Activated T-helper 1 cell treated with anti-CD3 and anti-CD28 coated beads, Interleukin-12 subunit alpha, Interleukin-12 subunit beta, Interleukin-2, Interleukin-4 antibody, amounts not matched to agents 30 ng/mL and 10 ng/mL and 1 ng/mL, durations not matched to agents 14 hours and 24 hours and 36 hours (primary cell): ENCODE results near the gene COL16A1. TPM values are rescaled to one million over a fixed set of nuclear protein-coding genes. Genes with fewer than 3 reads are reported as not detected.

Source experiments
- DNase-seq: peaks from one replicate; pipeline ENCODE4 v3.0.0; 2021; ENCODE audit warnings: low spot score
- H3K27ac Mint-ChIP-seq: one replicate; pipeline ENCODE4 v1.8.0; 2021; ENCODE audit warnings: mild to moderate bottlenecking, mixed read lengths
- H3K27me3 Mint-ChIP-seq: one replicate; pipeline ENCODE4 v1.8.0; 2022; ENCODE audit warnings: mild to moderate bottlenecking, moderate library complexity, mixed read lengths; ENCODE audit not compliant: insufficient read depth
- H3K36me3 Mint-ChIP-seq: one replicate; pipeline ENCODE4 v1.8.0; 2021; ENCODE audit warnings: low read depth, mixed read lengths
- H3K4me1 Mint-ChIP-seq: one replicate; pipeline ENCODE4 v1.8.0; 2021; ENCODE audit warnings: low read depth, mixed read lengths
- H3K4me3 Mint-ChIP-seq: one replicate; pipeline ENCODE4 v1.8.0; 2021; ENCODE audit warnings: mild to moderate bottlenecking, moderate library complexity, mixed read lengths
- H3K9me3 Mint-ChIP-seq: one replicate; pipeline ENCODE4 v1.8.0; 2021; ENCODE audit warnings: mixed read lengths
- intact Hi-C: fragments of 100-400 bp; cut with micrococcal nuclease; formaldehyde crosslinking; loops from one replicate; pipeline ENCODE4 v1.15.1; 2024
- total RNA-seq: library from RNA; stranded (reverse); gene quantifications from 2 replicates; pipeline ENCODE4 v1.2.3, GENCODE V29; 2022

Gene COL16A1
- total RNA-seq, 1 donor from 2014 or later = not detected

- Mint-ChIP-seq H3K9me3 (no peaks in the 10 kb centered on the region), H3K27me3 (peaks cover 5% of the 10 kb centered on the region), H3K36me3 (no peaks in the 10 kb centered on the region), H3K4me3 (no peak overlapping the region), H3K27ac (no peak overlapping the region), H3K4me1 (no peaks in the 10 kb centered on the region)
- DNase-seq = no peak
- intact Hi-C loops = no loop called here
Observed at GRCh38 chr1:31727195-31727594, 23.4 kb upstream of the COL16A1 start.

- H3K4me1 Mint-ChIP-seq = no peaks in the 10 kb centered on the region
- no peak overlapping the region for H3K27ac Mint-ChIP-seq
- H3K36me3 Mint-ChIP-seq = no peaks in the 10 kb centered on the region
- intact Hi-C loops = no loop called here
- no peak for DNase-seq
- H3K4me3 Mint-ChIP-seq = no peak overlapping the region
- peaks cover 5% of the 10 kb centered on the region for H3K27me3 Mint-ChIP-seq
- no peaks in the 10 kb centered on the region for H3K9me3 Mint-ChIP-seq
Observed at GRCh38 chr1:31726715-31727114, 22.9 kb upstream of the COL16A1 start.

- intact Hi-C loops = no loop called here
- Mint-ChIP-seq H3K27ac (no peak overlapping the region), H3K9me3 (no peaks in the 10 kb centered on the region)
Observed at GRCh38 chr1:31725777-31726535, 22.1 kb upstream of the COL16A1 start.

GRCh38 chr1:31725134-31725533 lies 21.3 kb upstream of the COL16A1 start:
- Mint-ChIP-seq H3K27me3 (peaks cover 5% of the 10 kb centered on the region), H3K27ac (no peak overlapping the region), H3K4me1 (no peaks in the 10 kb centered on the region), H3K36me3 (no peaks in the 10 kb centered on the region), H3K9me3 (no peaks in the 10 kb centered on the region), H3K4me3 (no peak overlapping the region)
- no peak for DNase-seq
- intact Hi-C loops = no loop called here

More at GRCh38 chr1:31725777-31726535, 22.1 kb upstream of the COL16A1 start:
- DNase-seq = no peak
- no peaks in the 10 kb centered on the region for H3K4me1 Mint-ChIP-seq
- peaks cover 5% of the 10 kb centered on the region for H3K27me3 Mint-ChIP-seq
- H3K4me3 Mint-ChIP-seq = no peak overlapping the region
- H3K36me3 Mint-ChIP-seq = no peaks in the 10 kb centered on the region

GRCh38 chr1:31723828-31724359 lies 20.1 kb upstream of the COL16A1 start:
- intact Hi-C loops = no loop called here

GRCh38 chr1:31718327-31718897 lies 14.6 kb upstream of the COL16A1 start:
- Mint-ChIP-seq H3K27ac (no peak overlapping the region), H3K9me3 (no peaks in the 10 kb centered on the region), H3K4me3 (no peak overlapping the region), H3K27me3 (peaks cover 39% of the 10 kb centered on the region), H3K4me1 (no peaks in the 10 kb centered on the region), H3K36me3 (no peaks in the 10 kb centered on the region)
- no peak for DNase-seq
- intact Hi-C loops = no loop called here

More at GRCh38 chr1:31723828-31724359, 20.1 kb upstream of the COL16A1 start:
- Mint-ChIP-seq H3K9me3 (no peaks in the 10 kb centered on the region), H3K36me3 (no peaks in the 10 kb centered on the region), H3K27me3 (peaks cover 7% of the 10 kb centered on the region), H3K4me3 (no peak overlapping the region), H3K27ac (no peak overlapping the region), H3K4me1 (no peaks in the 10 kb centered on the region)
- DNase-seq = peak; percentile 46

GRCh38 chr1:31717341-31717740 lies 13.5 kb upstream of the COL16A1 start:
- Mint-ChIP-seq H3K4me1 (no peaks in the 10 kb centered on the region), H3K9me3 (no peaks in the 10 kb centered on the region), H3K4me3 (no peak overlapping the region), H3K27ac (no peak overlapping the region), H3K27me3 (peaks cover 47% of the 10 kb centered on the region), H3K36me3 (no peaks in the 10 kb centered on the region)
- intact Hi-C loops = no loop called here
- DNase-seq = no peak

GRCh38 chr1:31715873-31716220 lies 12.0 kb upstream of the COL16A1 start:
- Mint-ChIP-seq H3K27ac (no peak overlapping the region), H3K27me3 (peaks cover 57% of the 10 kb centered on the region), H3K9me3 (no peaks in the 10 kb centered on the region), H3K36me3 (no peaks in the 10 kb centered on the region), H3K4me1 (no peaks in the 10 kb centered on the region), H3K4me3 (no peak overlapping the region)
- no peak for DNase-seq
- intact Hi-C loops = loop anchor here (2.0 kb wide), 2 partner anchors 53 to 73 kb away; no protein-coding TSS in a partner anchor

GRCh38 chr1:31715087-31715872 lies 11.5 kb upstream of the COL16A1 start:
- no peak for DNase-seq
- intact Hi-C loops = loop anchor here (2.0 kb wide), 2 partner anchors 52 to 74 kb away; no protein-coding TSS in a partner anchor
- Mint-ChIP-seq H3K27ac (no peak overlapping the region), H3K27me3 (peaks cover 60% of the 10 kb centered on the region), H3K4me3 (no peak overlapping the region), H3K9me3 (no peaks in the 10 kb centered on the region), H3K4me1 (no peaks in the 10 kb centered on the region), H3K36me3 (no peaks in the 10 kb centered on the region)

- Mint-ChIP-seq H3K4me1 (no peaks in the 10 kb centered on the region), H3K4me3 (no peak overlapping the region), H3K27ac (no peak overlapping the region), H3K27me3 (peaks cover 60% of the 10 kb centered on the region), H3K36me3 (no peaks in the 10 kb centered on the region), H3K9me3 (no peaks in the 10 kb centered on the region)
- intact Hi-C loops = loop anchor here (2.0 kb wide), 2 partner anchors 52 to 74 kb away; no protein-coding TSS in a partner anchor
- no peak for DNase-seq
Observed at GRCh38 chr1:31714442-31715086, 10.7 kb upstream of the COL16A1 start.

- intact Hi-C loops = no loop called here
- DNase-seq = no peak
- Mint-ChIP-seq H3K9me3 (no peaks in the 10 kb centered on the region), H3K27me3 (peaks cover 65% of the 10 kb centered on the region), H3K36me3 (no peaks in the 10 kb centered on the region), H3K27ac (no peak overlapping the region), H3K4me3 (no peak overlapping the region), H3K4me1 (peaks cover 16% of the 10 kb centered on the region)
Observed at GRCh38 chr1:31712630-31713029, 8.8 kb upstream of the COL16A1 start.

- Mint-ChIP-seq H3K27me3 (peaks cover 64% of the 10 kb centered on the region), H3K4me1 (peaks cover 21% of the 10 kb centered on the region), H3K4me3 (no peak overlapping the region), H3K9me3 (no peaks in the 10 kb centered on the region), H3K36me3 (no peaks in the 10 kb centered on the region), H3K27ac (no peak overlapping the region)
- intact Hi-C loops = no loop called here
- DNase-seq = no peak
Observed at GRCh38 chr1:31712068-31712467, 8.3 kb upstream of the COL16A1 start.
